Stimulated activated CD4-positive, alpha-beta T cell treated with anti-CD3 and anti-CD28 coated beads, TNF-alpha, amount 100 ng/mL, for 1 hour (primary cell): Measurements from ENCODE around the gene DMAP1.

Experiments used
- DNase-seq, 3 donors: peaks; one replicate each; pipeline ENCODE4 v3.0.0-alpha.2; 2020; ENCODE audit warnings: low read depth in 3 of 3, low spot score in 1 of 3

The DMAP1 gene

GRCh38 chr1:44227211-44227610 lies 13.9 kb downstream of the DMAP1 start:
- DNase-seq = no peak

- no peak for DNase-seq
Observed at GRCh38 chr1:44228218-44228617, 14.9 kb downstream of the DMAP1 start.

GRCh38 chr1:44229435-44230167 lies 16.3 kb downstream of the DMAP1 start:
- no peak for DNase-seq

GRCh38 chr1:44230796-44231195 lies 17.5 kb downstream of the DMAP1 start:
- DNase-seq = no peak

- DNase-seq = no peak
Observed at GRCh38 chr1:44233593-44233992, 20.3 kb downstream of the DMAP1 start.

GRCh38 chr1:44235808-44236207 lies 22.5 kb downstream of the DMAP1 start:
- DNase-seq = no peak

- DNase-seq = no peak
Observed at GRCh38 chr1:44236490-44237272, 23.4 kb downstream of the DMAP1 start.

GRCh38 chr1:44237721-44238457 lies 24.6 kb downstream of the DMAP1 start:
- DNase-seq = peak in 1 of 3 donors; percentile 12

- no peak for DNase-seq
Observed at GRCh38 chr1:44238660-44239059, 25.4 kb downstream of the DMAP1 start.

- no peak for DNase-seq
Observed at GRCh38 chr1:44239331-44239960, 26.2 kb downstream of the DMAP1 start.

GRCh38 chr1:44239961-44240371 lies 26.7 kb downstream of the DMAP1 start:
- DNase-seq = no peak

- no peak for DNase-seq
Observed at GRCh38 chr1:44240802-44241671, 27.8 kb downstream of the DMAP1 start.

GRCh38 chr1:44242746-44243145 lies 29.5 kb downstream of the DMAP1 start:
- no peak for DNase-seq

- no peak for DNase-seq
Observed at GRCh38 chr1:44243782-44244495, 30.7 kb downstream of the DMAP1 start.

- DNase-seq = no peak
Observed at GRCh38 chr1:44244986-44245385, 31.7 kb downstream of the DMAP1 start.

GRCh38 chr1:44246806-44247205 lies 33.5 kb downstream of the DMAP1 start:
- DNase-seq = no peak

- DNase-seq = no peak
Observed at GRCh38 chr1:44249543-44249942, 36.3 kb downstream of the DMAP1 start.

GRCh38 chr1:44250068-44250781 lies 37.0 kb downstream of the DMAP1 start:
- no peak for DNase-seq

- DNase-seq = no peak
Observed at GRCh38 chr1:44251486-44251885, 38.2 kb downstream of the DMAP1 start.
